ENCODE results near the gene AFF4.
A peak's percentile ranks its signal among the peaks of the same experiment; 100 is the strongest.

The AFF4 gene

GRCh38 chr5:132827943-132828673 is 135.3 kb downstream of the AFF4 start:
- no peak overlapping the region for H3K4me3 ChIP-seq (ENCODE audit: low read depth, low read length)

GRCh38 chr5:132826424-132827082 is 136.9 kb downstream of the AFF4 start:
- no peak overlapping the region for H3K4me3 ChIP-seq (ENCODE audit: low read depth, low read length)

GRCh38 chr5:132825834-132826391 is 137.5 kb downstream of the AFF4 start:
- peak overlapping the region; percentile 45 for H3K4me3 ChIP-seq (ENCODE audit: low read depth, low read length)
